ENCODE results near the gene TRAIP. TPM values are rescaled to one million over a fixed set of nuclear protein-coding genes. Genes with fewer than 3 reads are reported as not detected.

TRAIP gene
- total RNA-seq, 1 experiment from 2014 or later, result 9.3 TPM

GRCh38 chr3:49804141-49805041, 52.0 kb downstream of the TRAIP start:
- Mint-ChIP-seq H3K4me1 (ENCODE audit: insufficient read depth, unreplicated experiment) (peaks cover 19% of the 10 kb centered on the region), H3K4me3 (ENCODE audit: unreplicated experiment) (peak overlapping the region; percentile 78), H3K27ac (ENCODE audit: low read depth, unreplicated experiment) (peak overlapping the region; percentile 71), H3K36me3 (ENCODE audit: insufficient read depth, unreplicated experiment) (no peaks in the 10 kb centered on the region), H3K27me3 (ENCODE audit: insufficient read depth, unreplicated experiment) (peaks cover 10% of the 10 kb centered on the region), H3K9me3 (ENCODE audit: unreplicated experiment) (no peaks in the 10 kb centered on the region)
- DNase-seq (ENCODE audit: unreplicated experiment), result no peak
- POLR2A ChIA-PET, result interaction anchor here (0.6 to 2.5 kb wide), 19 partner anchors 9 to 286 kb away, joined by 3 to 30 read pairs (median 5); partner anchors contain the start of genes IP6K1, MON1A and RBM6
- BruUV-seq (replicated peaks), result no TSS peak
- intact Hi-C loops (cut with micrococcal nuclease), result loop anchor here (5.0 kb wide), 1 partner anchor 283 kb away; the partner anchor contains the start of gene RBM5
- CTCF ChIA-PET, result interaction anchor here (0.6 to 12.4 kb wide), 9 partner anchors 18 to 104 kb away, joined by 3 to 201 read pairs (median 5); partner anchors contain the start of genes IP6K1 and MST1R
- TF ChIP-seq CTCF (IDR thresholded peaks at IDR 0.05; ENCODE audit: unreplicated experiment), result no peak

- no peaks in the 10 kb centered on the region for H3K9me3 Mint-ChIP-seq (ENCODE audit: unreplicated experiment)
- no TSS peak for BruUV-seq (replicated peaks)
- no peak for TF ChIP-seq CTCF (IDR thresholded peaks at IDR 0.05; ENCODE audit: unreplicated experiment)
- peak overlapping the region; percentile 78 for H3K4me3 Mint-ChIP-seq (ENCODE audit: unreplicated experiment)
- H3K36me3 Mint-ChIP-seq (ENCODE audit: insufficient read depth, unreplicated experiment), result no peaks in the 10 kb centered on the region
- intact Hi-C loops (cut with micrococcal nuclease), result loop anchor here (2.0 to 5.0 kb wide), 2 partner anchors 17 to 284 kb away; partner anchors contain the start of genes IP6K1 and RBM5
- DNase-seq (ENCODE audit: unreplicated experiment), result peak; percentile 74
- ChIA-PET POLR2A (interaction anchor here (0.6 to 2.5 kb wide), 32 partner anchors 8 to 333 kb away, joined by 3 to 30 read pairs (median 4); partner anchors contain the start of genes DAG1, GMPPB, IP6K1 and MON1A), CTCF (interaction anchor here (0.5 to 12.4 kb wide), 18 partner anchors 22 to 647 kb away, joined by 3 to 201 read pairs (median 4); partner anchors contain the start of genes MON1A, MST1R and TRAIP)
- peaks cover 24% of the 10 kb centered on the region for H3K4me1 Mint-ChIP-seq (ENCODE audit: insufficient read depth, unreplicated experiment)
- peaks cover 10% of the 10 kb centered on the region for H3K27me3 Mint-ChIP-seq (ENCODE audit: insufficient read depth, unreplicated experiment)
- peak overlapping the region; percentile 71 for H3K27ac Mint-ChIP-seq (ENCODE audit: low read depth, unreplicated experiment)
Measured at GRCh38 chr3:49803465-49804140, 52.8 kb downstream of the TRAIP start.

GRCh38 chr3:49802719-49803464, 53.5 kb downstream of the TRAIP start, which contains the start of gene INKA1:
TSS of gene INKA1 (plus strand) at chr3:49803261. CDS start at chr3:49803393, 132 bp downstream.
- H3K27me3 Mint-ChIP-seq (ENCODE audit: insufficient read depth, unreplicated experiment), result peaks cover 10% of the 10 kb centered on the region

More at GRCh38 chr3:49802719-49803464, 53.5 kb downstream of the TRAIP start, which contains the start of gene INKA1:
- CTCF ChIA-PET, result interaction anchor here (0.5 to 12.4 kb wide), 27 partner anchors 13 to 647 kb away, joined by 3 to 201 read pairs (median 4); partner anchors contain the start of genes GMPPB, IP6K1, MON1A and MST1R
- H3K9me3 Mint-ChIP-seq (ENCODE audit: unreplicated experiment), result no peaks in the 10 kb centered on the region
- H3K27ac Mint-ChIP-seq (ENCODE audit: low read depth, unreplicated experiment), result peak within 1 kb of the TSS; percentile 71
- intact Hi-C loops (cut with micrococcal nuclease), result loop anchor here (1.0 to 5.0 kb wide), 5 partner anchors 16 to 284 kb away; partner anchors contain the start of genes IP6K1 and RBM5
- H3K4me3 Mint-ChIP-seq (ENCODE audit: unreplicated experiment), result peak within 1 kb of the TSS; percentile 78
- no peaks in the 10 kb centered on the region for H3K36me3 Mint-ChIP-seq (ENCODE audit: insufficient read depth, unreplicated experiment)
- POLR2A ChIA-PET, result interaction anchor here (0.7 to 2.5 kb wide), 27 partner anchors 8 to 332 kb away, joined by 3 to 30 read pairs (median 4); partner anchors contain the start of genes DAG1, GMPPB, IP6K1 and MON1A
- peak; percentile 74 for TF ChIP-seq CTCF (IDR thresholded peaks at IDR 0.05; ENCODE audit: unreplicated experiment)
- H3K4me1 Mint-ChIP-seq (ENCODE audit: insufficient read depth, unreplicated experiment), result peaks cover 24% of the 10 kb centered on the region
- DNase-seq (ENCODE audit: unreplicated experiment), result peak; percentile 87
- no TSS peak for BruUV-seq (replicated peaks)

All from MCF 10A (cell line).